Amniotic epithelial cell (primary cell): Measurements from ENCODE around the gene PPP6R1.
A peak's percentile ranks its signal among the peaks of the same experiment; 100 is the strongest.

Source experiments
- DNase-seq: peaks from one replicate; pipeline ENCODE4 v3.0.0-alpha.2; 2010; ENCODE audit warnings: low read depth

The PPP6R1 gene

DNA sequence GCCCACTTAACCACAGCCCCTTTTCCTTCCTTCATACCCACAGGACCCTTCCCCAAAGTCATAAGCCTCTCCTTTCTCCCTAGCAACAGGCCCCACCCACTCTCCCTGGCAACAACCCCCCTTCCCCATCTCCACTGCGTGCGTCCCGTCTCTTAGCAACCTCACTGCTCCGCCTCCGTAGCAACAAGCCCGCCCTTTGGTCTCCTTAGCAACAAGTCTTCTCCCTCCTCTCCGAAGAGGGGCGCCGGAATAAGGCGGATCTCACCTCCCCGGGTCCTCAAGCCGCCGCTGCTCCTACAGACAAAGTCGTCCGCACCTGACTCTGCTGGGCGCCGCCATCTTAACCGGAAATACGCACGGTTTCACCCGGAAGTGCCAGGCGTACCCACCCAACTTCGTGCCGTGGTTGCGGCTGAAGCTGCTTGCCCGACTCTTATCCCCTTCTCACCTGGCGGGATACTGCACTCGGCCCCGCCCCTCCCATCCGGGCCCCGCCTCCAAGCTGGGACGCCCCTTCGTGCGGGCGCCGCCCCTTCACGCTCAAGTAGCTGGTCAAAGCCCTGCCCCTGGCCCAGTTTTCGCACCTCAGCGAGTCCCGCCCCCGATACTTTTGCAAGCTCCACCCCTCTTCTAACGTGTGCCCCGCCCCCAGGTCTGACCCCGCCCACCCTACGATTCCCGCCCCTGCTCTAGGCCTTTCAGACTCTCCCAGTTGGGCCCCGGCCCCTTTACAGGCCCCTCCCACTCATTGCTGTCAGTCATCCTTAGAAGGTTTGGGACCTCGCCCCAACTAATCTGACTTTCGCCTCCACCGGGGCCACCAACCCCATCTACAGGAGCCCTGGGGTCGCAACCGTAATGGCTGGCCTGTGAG, 21.2 kb upstream of the PPP6R1 start, which contains the start of gene HSPBP1:
TSS of gene HSPBP1 (minus strand) at position 341 of the 874 bp plus-strand sequence. CDS start 502 bp downstream, outside the sequence.
- DNase-seq = peak; percentile 94

- no peak for DNase-seq
These were observed 20.5 kb upstream of the PPP6R1 start for GRCh38 chr19:55279340-55279739.

DNA sequence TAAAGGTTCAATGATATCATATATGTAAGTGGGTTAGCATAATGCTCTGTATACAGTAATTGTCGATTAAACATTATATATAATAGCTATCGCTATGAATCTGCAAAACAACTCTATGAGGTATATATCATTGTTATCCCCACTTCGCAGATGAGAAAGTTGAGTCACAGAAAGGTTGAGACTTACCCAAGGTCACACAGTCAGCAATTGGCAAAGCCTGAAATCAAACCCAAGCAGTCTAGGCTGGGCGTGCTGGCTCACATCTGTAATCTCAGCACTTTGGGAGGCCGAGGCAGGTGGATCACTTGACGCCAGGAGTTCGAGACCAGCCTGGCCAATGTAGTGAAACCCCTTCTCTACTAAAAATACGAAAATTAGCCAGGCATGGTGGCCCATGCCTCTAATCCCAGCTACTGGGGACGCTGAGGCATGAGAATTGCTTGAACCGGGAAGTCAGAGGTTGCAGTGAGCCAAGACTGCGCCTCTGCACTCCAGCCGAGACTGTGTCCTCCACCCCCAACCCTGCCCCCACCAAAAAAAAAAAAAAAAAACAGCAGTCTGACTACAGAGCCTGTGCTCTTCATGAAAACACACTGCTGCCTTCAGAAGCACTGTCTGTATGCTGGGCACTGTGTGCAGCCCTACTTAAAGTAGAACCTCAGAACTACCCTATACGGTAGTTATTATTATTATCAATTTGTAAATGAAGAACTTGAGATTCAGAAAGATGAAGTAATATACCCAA, 19.7 kb upstream of the PPP6R1 start:
- no peak for DNase-seq

DNA sequence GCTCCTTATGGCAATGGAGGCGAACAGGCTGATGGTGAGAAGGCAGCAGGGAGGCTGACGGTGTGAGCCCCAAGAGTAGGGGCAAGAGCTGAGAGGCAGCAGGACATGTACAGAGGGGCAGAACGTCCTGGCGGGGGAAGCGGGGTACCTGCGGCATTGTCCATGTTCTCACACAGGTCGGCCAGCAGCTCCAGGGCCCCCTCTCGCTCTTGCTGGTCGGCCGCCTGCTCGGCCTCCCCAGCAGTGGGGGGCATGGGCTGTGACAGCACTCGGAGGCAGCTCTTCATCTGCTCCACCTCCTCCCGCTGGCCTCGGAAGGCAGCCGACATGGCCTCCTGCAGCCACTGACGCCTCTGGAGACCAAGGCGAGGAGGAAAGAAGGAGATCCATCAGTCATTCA, 18.7 kb upstream of the PPP6R1 start:
- DNase-seq = no peak

GRCh38 chr19:55276720-55277430, 18.1 kb upstream of the PPP6R1 start:
- no peak for DNase-seq

DNA sequence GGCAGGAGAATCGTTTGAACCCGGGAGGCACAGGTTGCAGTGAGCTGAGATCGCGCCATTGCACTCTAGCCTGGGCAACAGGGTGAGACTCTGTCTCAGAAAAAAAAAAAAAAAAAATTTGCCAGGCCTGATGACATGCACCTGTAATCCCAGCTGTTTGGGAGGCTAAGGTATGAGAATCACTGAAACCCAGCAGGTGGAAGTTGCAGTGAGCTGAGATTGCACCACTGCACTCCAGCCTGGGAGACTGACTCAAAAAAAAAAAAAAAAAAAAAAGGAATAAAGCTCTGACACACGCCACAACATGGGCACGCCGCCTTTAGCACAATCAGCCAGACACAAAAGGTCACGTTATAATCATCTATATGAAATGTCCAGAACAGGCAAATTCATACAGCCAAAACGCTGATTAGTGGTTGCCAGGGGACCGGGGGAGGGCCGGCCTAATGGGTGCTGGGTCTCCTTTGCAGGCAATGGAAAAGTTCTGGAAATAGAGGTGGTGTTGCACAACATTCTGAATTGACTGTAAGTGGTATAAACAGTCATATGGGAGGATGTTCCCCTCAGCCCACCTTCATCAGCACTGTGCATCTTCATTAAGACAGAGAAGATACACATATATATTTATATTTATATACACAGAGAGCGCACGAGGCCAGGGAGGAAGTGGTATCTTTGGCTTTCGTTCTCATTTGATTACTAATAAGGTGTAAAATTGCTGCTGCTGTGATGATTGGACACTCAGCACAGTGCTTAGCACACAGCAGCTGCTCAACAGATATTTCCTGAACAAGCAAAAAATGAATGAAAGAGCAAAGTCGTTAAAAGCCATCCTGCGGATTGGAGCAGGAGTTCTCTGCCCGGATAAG, 17.3 kb upstream of the PPP6R1 start:
- no peak for DNase-seq

DNA sequence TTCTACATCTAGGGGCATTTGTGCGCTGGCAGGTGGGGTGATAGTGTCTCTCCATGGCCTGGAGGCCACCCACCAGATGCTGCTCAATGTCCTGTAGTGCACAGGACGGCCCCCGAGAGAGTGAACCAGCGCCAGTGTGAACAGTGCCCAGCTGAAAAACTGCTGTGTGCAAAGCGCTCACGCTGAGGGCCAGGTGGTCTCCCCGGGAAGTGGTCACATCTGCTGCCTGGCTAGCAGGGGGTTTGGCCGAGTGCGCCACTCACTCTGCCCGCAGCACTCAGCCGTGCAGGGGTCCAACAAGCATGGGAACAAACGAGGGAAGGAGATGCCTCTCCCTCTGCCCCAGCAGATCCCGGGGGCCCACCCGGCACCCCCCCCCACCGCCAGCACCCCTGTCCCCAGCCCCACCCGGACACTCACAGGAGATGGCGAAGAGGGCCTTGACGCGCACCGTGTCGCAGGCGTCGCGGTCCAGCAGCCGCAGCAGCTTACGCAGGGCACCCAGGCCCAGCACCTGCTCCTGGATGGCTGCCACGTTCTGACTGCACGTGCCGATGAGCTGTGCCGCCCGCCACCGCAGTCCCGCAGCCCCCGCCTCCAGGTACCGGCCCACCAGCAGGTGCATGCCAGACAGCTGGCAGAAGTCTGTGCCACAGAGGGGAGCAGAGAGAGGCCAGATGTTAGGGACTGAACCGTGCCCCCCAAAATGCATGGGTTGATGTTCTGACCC, 15.3 kb upstream of the PPP6R1 start:
- DNase-seq = no peak

DNA sequence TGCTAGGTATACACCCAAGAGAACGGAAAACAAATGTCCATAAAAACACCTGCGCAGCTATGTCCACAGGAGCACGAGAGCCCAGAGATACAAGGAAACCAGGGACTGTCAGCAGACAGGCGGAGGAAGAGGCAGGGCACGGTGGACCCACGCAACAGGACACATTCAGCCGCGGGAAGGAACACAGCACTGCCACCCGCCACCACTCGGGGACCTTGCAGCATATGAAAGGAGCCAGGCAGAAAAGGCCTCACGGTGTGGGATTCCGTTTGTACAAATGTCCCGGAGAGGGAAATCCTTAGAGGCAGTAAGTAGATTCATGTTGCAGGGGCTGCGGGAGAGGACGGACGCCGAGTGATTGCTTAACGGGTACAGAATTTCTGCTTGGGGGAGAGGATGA, 13.3 kb upstream of the PPP6R1 start:
- DNase-seq = no peak

DNA sequence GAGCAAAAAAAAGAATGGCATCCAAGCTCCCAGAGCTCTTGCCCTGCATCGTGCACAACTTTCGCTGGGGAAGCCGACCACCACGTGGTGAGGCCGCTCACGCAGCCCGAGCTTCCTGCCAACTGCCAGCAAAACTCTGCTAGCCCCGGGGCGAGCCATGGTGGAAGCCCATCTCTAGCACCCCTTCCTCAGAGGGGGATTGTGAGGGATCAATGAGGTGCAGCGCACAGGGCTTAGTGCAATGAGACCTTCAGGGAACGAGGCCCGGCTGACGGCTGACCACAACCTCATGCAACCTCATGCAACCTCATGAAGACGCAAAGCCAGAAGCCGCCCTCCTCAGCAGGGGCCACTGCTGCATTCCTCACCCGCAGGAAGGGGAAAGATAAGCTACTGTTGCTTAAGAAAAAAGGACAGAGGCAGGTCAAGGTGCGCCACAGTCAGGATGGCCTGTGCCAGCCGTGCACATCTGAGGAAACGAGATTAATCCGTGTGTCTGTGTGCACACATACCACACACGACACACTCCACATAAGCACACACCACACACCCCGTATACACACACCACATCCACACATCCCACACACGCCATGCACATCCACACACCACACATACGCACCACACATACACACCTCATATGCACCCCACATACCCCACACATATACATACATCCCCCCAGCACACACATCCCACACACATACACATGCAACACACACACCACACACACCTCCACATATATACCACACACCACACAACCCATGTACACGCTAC, 11.5 kb upstream of the PPP6R1 start:
- no peak for DNase-seq

- DNase-seq = no peak
These were observed 10.5 kb upstream of the PPP6R1 start for GRCh38 chr19:55269299-55269698.

GRCh38 chr19:55266840-55267239, 8.0 kb upstream of the PPP6R1 start:
- DNase-seq = no peak

- no peak for DNase-seq
These were observed 7.6 kb upstream of the PPP6R1 start for GRCh38 chr19:55266404-55266803.

DNA sequence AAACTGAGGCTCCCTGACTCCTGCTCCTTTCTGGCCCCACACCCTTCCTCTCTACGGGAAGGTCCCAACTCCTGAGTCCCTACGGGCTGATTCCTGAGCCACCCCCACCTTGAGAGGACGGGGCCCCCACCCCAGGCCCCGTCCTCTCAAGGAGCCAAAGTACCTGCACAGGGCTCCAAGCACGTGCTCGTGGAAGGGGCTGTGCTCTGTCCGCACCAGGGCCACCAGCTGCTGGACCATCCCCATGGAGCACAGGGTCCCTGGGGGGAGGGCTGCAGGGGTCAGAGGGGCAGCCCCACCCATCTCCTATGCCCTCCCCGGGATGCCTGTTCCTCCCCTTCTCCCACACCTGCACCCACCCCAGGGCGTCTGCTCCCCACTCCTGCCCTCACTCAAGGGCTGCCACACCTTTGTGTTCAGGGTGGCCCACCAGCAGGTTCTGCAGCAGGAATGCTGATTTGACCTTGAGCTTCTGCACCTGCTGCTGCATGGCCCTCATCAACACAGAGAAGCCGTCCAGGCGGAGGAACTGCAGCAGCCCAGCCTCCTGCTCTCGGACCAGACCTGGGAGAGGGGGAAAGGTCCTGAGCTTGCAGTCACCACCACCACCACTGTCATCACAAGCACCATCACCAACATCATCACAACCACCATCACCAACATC, 7.0 kb upstream of the PPP6R1 start:
- no peak for DNase-seq

DNA sequence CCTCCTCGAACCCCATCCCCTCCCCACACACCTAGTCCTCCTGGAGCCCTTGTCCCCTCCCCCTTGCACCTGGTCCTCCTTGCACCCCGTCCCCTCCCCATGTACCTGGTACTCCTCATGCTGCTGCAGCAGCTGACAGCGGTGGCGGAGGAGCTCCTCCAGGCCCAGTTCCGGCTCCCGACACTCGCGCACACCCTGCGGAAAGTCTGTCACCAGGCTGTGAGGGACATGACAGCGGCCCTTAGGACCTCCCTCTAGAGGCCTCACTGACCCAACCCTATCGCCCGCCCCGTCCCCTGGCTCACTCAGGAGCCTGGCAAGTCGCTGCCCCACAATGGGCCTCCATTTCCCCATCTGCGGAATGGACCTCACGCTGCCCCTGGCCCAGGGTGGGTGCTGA, 6.4 kb upstream of the PPP6R1 start:
- no peak for DNase-seq

GRCh38 chr19:55264531-55264930, 5.7 kb upstream of the PPP6R1 start:
- peak; percentile 75 for DNase-seq

DNA sequence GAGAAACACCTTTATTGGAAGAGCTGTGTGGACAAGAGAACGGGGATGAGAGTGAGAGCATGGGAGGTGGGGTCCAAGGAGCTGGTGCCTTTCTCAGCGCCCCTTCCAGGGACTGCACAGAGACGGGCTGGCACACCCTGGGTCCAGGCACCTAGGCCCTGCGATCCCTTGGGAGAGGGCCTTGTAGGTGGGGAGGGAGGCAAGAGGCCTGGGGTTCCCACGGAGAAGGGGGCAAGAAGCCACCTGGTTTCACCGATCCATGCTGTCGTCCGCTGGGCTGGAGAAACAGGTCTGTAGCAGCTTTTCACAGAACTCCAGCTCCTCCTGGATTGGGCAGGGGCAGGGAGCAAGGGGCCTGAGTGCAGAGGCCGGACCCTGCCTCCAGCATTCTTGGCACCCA, 3.5 kb upstream of the PPP6R1 start:
- no peak for DNase-seq

DNA sequence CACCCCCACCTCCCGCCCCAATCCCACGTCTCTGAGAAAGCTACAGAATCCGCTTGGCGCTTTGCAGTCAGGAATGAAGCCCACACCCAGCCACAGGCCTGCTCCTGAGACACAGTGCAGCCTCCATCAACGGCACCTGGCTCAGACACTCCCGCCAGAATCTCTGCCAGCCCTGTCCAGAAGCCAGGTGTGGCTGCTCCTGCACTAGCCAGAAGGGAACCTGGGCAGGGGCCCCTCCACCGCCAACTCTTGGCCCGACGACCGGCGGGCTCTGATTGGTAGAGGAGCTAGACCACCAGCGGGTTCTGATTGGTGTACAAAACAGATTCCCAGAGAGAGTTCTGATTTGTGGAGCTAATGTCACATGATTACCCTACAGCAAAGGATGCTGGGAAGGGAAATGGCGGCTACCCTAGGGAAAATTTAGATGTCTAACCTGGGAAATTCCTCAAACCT, 2.9 kb upstream of the PPP6R1 start:
- no peak for DNase-seq

GRCh38 chr19:55259540-55260210, 858 bp upstream of the PPP6R1 start:
- peak; percentile 17 for DNase-seq

- DNase-seq = no peak
These were observed 365 bp downstream of the PPP6R1 start for GRCh38 chr19:55258476-55258827.
